B cell (primary cell): ENCODE results near the gene NFATC1. TPM values are rescaled to one million over a fixed set of nuclear protein-coding genes. Genes with fewer than 3 reads are reported as not detected.

Experiments used
- ATAC-seq: fragments of 200-7000 bp; cut with Tn5 transposase; one replicate; pipeline ENCODE4 v1.10.0; 2021; ENCODE audit warnings: low read depth, mild to moderate bottlenecking, moderate number of reproducible peaks, moderate library complexity
- CTCF ChIA-PET: fragments of 350-600 bp; sonication (Branson Sonifier 250); formaldehyde crosslinking; loops from one replicate; lab custom pipeline; 2021; ENCODE audit warnings: antibody characterized with exemption, inconsistent platforms; lab: Charles Lee
- POLR2A ChIA-PET: fragments of 350-600 bp; sonication (Branson Sonifier 250); formaldehyde crosslinking; loops from one replicate; lab custom pipeline; 2021; ENCODE audit warnings: antibody characterized with exemption; lab: Charles Lee
- DNase-seq: peaks from one replicate; pipeline ENCODE4 v3.0.0; 2013
- H2AFZ ChIP-seq: 2 replicates; pipeline ENCODE4 v1.6.1; 2012; ENCODE audit warnings: mild to moderate bottlenecking, low read depth, low read length; ENCODE audit not compliant: insufficient read depth, poor library complexity, severe bottlenecking
- H3K27ac ChIP-seq, 2 donors: 1 replicate in 1 of 2; 2 replicates in 1 of 2; pipeline ENCODE4 v1.5.1; 2012 to 2013; ENCODE audit warnings: low read length in 2 of 2, mild to moderate bottlenecking in 2 of 2, moderate library complexity in 1 of 2
- H3K27me3 ChIP-seq, 4 experiments: fragments of 200-600 bp in 1 of 4; sonication (generic) in 1 of 4; replicated peaks in 1 of 4; 1 replicate in 2 of 4; 2 replicates in 2 of 4; pipeline versions ENCODE4 v1.6.1 to v1.7.0; 2013 to 2016; ENCODE audit warnings: low read length in 3 of 4, mild to moderate bottlenecking in 2 of 4, mixed read lengths in 1 of 4, moderate library complexity in 1 of 4; ENCODE audit not compliant: insufficient read depth in 4 of 4, control insufficient read depth in 3 of 4; ENCODE audit errors: control extremely low read depth in 1 of 4
- H3K36me3 ChIP-seq, 2 experiments: replicated peaks in 1 of 2; 1 replicate in 1 of 2; 2 replicates in 1 of 2; pipeline versions ENCODE4 v1.6.1 to v1.7.1; 2013; ENCODE audit warnings: low read length in 1 of 2; ENCODE audit not compliant: insufficient read depth in 2 of 2, control insufficient read depth in 1 of 2; ENCODE audit errors: control extremely low read depth in 1 of 2, extremely low read depth in 1 of 2
- H3K4me1 ChIP-seq, 2 donors: fragments of 200-600 bp in 1 of 2; sonication (generic) in 1 of 2; 1 replicate in 1 of 2; 2 replicates in 1 of 2; pipeline versions ENCODE4 v1.5.1 to v1.6.1; 2013 to 2017; ENCODE audit warnings: low read length in 2 of 2; ENCODE audit not compliant: control insufficient read depth in 2 of 2, insufficient read depth in 2 of 2
- H3K4me2 ChIP-seq: replicated peaks from 2 replicates; pipeline ENCODE3; 2012; ENCODE audit warnings: mild to moderate bottlenecking, low read depth, low read length; ENCODE audit not compliant: poor library complexity, severe bottlenecking
- H3K4me3 ChIP-seq, 5 experiments: fragments of 200-600 bp in 1 of 5; sonication (generic) in 1 of 5; 1 replicate in 3 of 5; 2 replicates in 2 of 5; pipeline versions ENCODE4 v1.5.1 to v1.7.0; 2011 to 2016; ENCODE audit warnings: low read length in 4 of 5, mild to moderate bottlenecking in 4 of 5, low read depth in 2 of 5, control low read depth in 1 of 5, moderate library complexity in 1 of 5; ENCODE audit not compliant: insufficient read depth in 1 of 5; ENCODE audit errors: control extremely low read depth in 1 of 5, extremely low read depth in 1 of 5
- H3K79me2 ChIP-seq: fragments of 200-600 bp; sonication (generic); one replicate; pipeline ENCODE4 v1.6.0; 2016; ENCODE audit warnings: low read length; ENCODE audit not compliant: control insufficient read depth, insufficient read depth
- H3K9ac ChIP-seq: fragments of 200-600 bp; sonication (generic); 2 replicates; pipeline ENCODE4 v1.6.1; 2017; ENCODE audit warnings: mild to moderate bottlenecking, low read length, moderate library complexity
- H3K9me3 ChIP-seq, 3 donors: one replicate each; pipeline versions ENCODE4 v1.6.1 to v1.7.1; 2013; ENCODE audit warnings: low read length in 2 of 3; ENCODE audit not compliant: control insufficient read depth in 2 of 3, insufficient read depth in 1 of 3; ENCODE audit errors: control extremely low read depth in 1 of 3
- H4K20me1 ChIP-seq: 2 replicates; pipeline ENCODE4 v1.6.0; 2012; ENCODE audit warnings: mild to moderate bottlenecking, low read length; ENCODE audit not compliant: insufficient read depth, control insufficient read depth, poor library complexity, severe bottlenecking
- H3K27ac Mint-ChIP-seq: one replicate; pipeline ENCODE4 v1.8.0; 2021; ENCODE audit warnings: mixed read lengths
- H3K27me3 Mint-ChIP-seq: one replicate; pipeline ENCODE4 v1.8.0; 2021; ENCODE audit warnings: mixed read lengths
- H3K4me1 Mint-ChIP-seq: one replicate; pipeline ENCODE4 v1.8.0; 2021; ENCODE audit warnings: mixed read lengths
- H3K4me3 Mint-ChIP-seq: one replicate; pipeline ENCODE4 v1.8.0; 2021; ENCODE audit warnings: mixed read lengths
- H3K9me3 Mint-ChIP-seq: one replicate; pipeline ENCODE4 v1.8.0; 2022; ENCODE audit warnings: mixed read lengths; ENCODE audit not compliant: insufficient read depth
- CTCF ChIP-seq: fragments of 200-600 bp; IDR thresholded peaks from one replicate; pipeline ENCODE4 v1.8.0; 2022; ENCODE audit warnings: antibody characterized with exemption, mild to moderate bottlenecking
- EZH2 ChIP-seq: IDR thresholded peaks from 2 replicates; pipeline ENCODE4 v1.6.1; 2012; ENCODE audit warnings: borderline replicate concordance, low read depth, mild to moderate bottlenecking, moderate library complexity, low read length; ENCODE audit not compliant: insufficient read depth, poor library complexity, severe bottlenecking
- WGBS: methylation state at CpG from one replicate; pipeline ENCODE4 v1.1.5; 2013; ENCODE audit warnings: missing lambda C conversion rate; ENCODE audit not compliant: insufficient coverage; 5-methylcytosine and 5-hydroxymethylcytosine counted together
- intact Hi-C: fragments of 100-400 bp; cut with micrococcal nuclease; formaldehyde crosslinking; loops from one replicate; pipeline ENCODE4 v1.10.0; 2022
- polyA plus RNA-seq: library from polyadenylated mRNA; depleted of rRNA; stranded (reverse); fragments of >200 nt; gene quantifications from 2 replicates; pipeline ENCODE4 v1.2.3, GENCODE V29; 2012
- total RNA-seq, 2 donors: library from RNA; stranded (reverse); fragments of 120-200 nt in 1 of 2; gene quantifications; 1 replicate in 1 of 2; 2 replicates in 1 of 2; pipeline versions ENCODE4 v1.2.3 to v1.2.4, GENCODE V29; 2013 to 2022

NFATC1 gene
- total and polyA plus RNA-seq, 2 donors (not counting 1 experiment from before 2014, with no cell fraction given), result 32.2 to 108 TPM

- no peaks in the 10 kb centered on the region for H3K27me3 ChIP-seq
- peaks cover 0 to 6% of the 10 kb centered on the region in 2 donors for H3K4me1 ChIP-seq
- no peak overlapping the region for H3K27ac Mint-ChIP-seq
- TF ChIP-seq EZH2 (no peak), CTCF (no peak)
- peaks cover 0 to 36% of the 10 kb centered on the region in 2 experiments for H3K36me3 ChIP-seq
- H3K4me3 Mint-ChIP-seq, result no peak overlapping the region
- no peak overlapping the region for H3K9ac ChIP-seq
- no peak overlapping the region for H3K4me3 ChIP-seq
- no peaks in the 10 kb centered on the region for H4K20me1 ChIP-seq
- H3K4me1 Mint-ChIP-seq, result peaks cover 7% of the 10 kb centered on the region
- H3K79me2 ChIP-seq, result no peaks in the 10 kb centered on the region
- ATAC-seq (no peak), DNase-seq (no peak)
- no peaks in the 10 kb centered on the region for H3K27me3 Mint-ChIP-seq
- CTCF ChIA-PET, result interaction anchor here (0.6 to 1.4 kb wide), 3 partner anchors 16 to 286 kb away, joined by 3 to 4 read pairs (median 4); no protein-coding TSS in a partner anchor
- intact Hi-C loops, result no loop called here
- H2AFZ ChIP-seq, result no peak overlapping the region
- no peaks in the 10 kb centered on the region for H3K9me3 ChIP-seq
- H3K27ac ChIP-seq, result no peak overlapping the region
- no peaks in the 10 kb centered on the region for H3K9me3 Mint-ChIP-seq
- POLR2A ChIA-PET, result no interaction called here
- H3K4me2 ChIP-seq, result no peak overlapping the region
- WGBS, result 98% methylated on average over 12 of the region's 12 CpGs
Measured at GRCh38 chr18:79360933-79361332, 34.8 kb upstream of the NFATC1 start.

- no peaks in the 10 kb centered on the region for H3K4me1 ChIP-seq
- WGBS, result 95% methylated on average over 15 of the region's 20 CpGs
- H3K27me3 ChIP-seq, result no peaks in the 10 kb centered on the region
- ChIA-PET POLR2A (no interaction called here), CTCF (no interaction called here)
- H3K9ac ChIP-seq, result no peak overlapping the region
- no peak overlapping the region for H3K4me2 ChIP-seq
- no peaks in the 10 kb centered on the region for H3K9me3 Mint-ChIP-seq
- no peak for TF ChIP-seq CTCF
- TF ChIP-seq EZH2, result no peak
- no peak overlapping the region for H2AFZ ChIP-seq
- intact Hi-C loops, result no loop called here
- ATAC-seq (no peak), DNase-seq (no peak)
- no peaks in the 10 kb centered on the region for H4K20me1 ChIP-seq
- no peak overlapping the region for H3K4me3 Mint-ChIP-seq
- no peaks in the 10 kb centered on the region for H3K79me2 ChIP-seq
- H3K36me3 ChIP-seq, result peaks cover 0 to 37% of the 10 kb centered on the region in 2 experiments
- no peaks in the 10 kb centered on the region for H3K9me3 ChIP-seq
- no peak overlapping the region for H3K27ac ChIP-seq
- H3K27ac Mint-ChIP-seq, result no peak overlapping the region
- no peak overlapping the region for H3K4me3 ChIP-seq
- H3K4me1 Mint-ChIP-seq, result no peaks in the 10 kb centered on the region
- H3K27me3 Mint-ChIP-seq, result no peaks in the 10 kb centered on the region
Measured at GRCh38 chr18:79361766-79362522, 33.8 kb upstream of the NFATC1 start.
